Measurements from ENCODE around the gene EIF3L. TPM values are rescaled to one million over a fixed set of nuclear protein-coding genes. Genes with fewer than 3 reads are reported as not detected.

EIF3L gene
- total RNA-seq, 1 donor: 457 TPM

GRCh38 chr22:37843741-37844089, 5.5 kb upstream of the EIF3L start:
- no peak for TF ChIP-seq CTCF (IDR thresholded peaks at IDR 0.05; ENCODE audit: insufficient read depth, low read length)
- H3K4me3 ChIP-seq (ENCODE audit: low read depth, low read length): peak overlapping the region; percentile 79
- DNase-seq (ENCODE audit: low read depth): no peak

GRCh38 chr22:37844904-37845329, 4.3 kb upstream of the EIF3L start:
- TF ChIP-seq CTCF (IDR thresholded peaks at IDR 0.05; ENCODE audit: insufficient read depth, low read length): no peak
- peak overlapping the region; percentile 55 for H3K4me3 ChIP-seq (ENCODE audit: low read depth, low read length)
- DNase-seq (ENCODE audit: low read depth): no peak

GRCh38 chr22:37846433-37846832, 2.8 kb upstream of the EIF3L start:
- DNase-seq (ENCODE audit: low read depth): no peak
- no peak overlapping the region for H3K4me3 ChIP-seq (ENCODE audit: low read depth, low read length)
- no peak for TF ChIP-seq CTCF (IDR thresholded peaks at IDR 0.05; ENCODE audit: insufficient read depth, low read length)

GRCh38 chr22:37848587-37849088, 581 bp upstream of the EIF3L start:
- peak overlapping the region; percentile 80 for H3K4me3 ChIP-seq (ENCODE audit: low read depth, low read length)
- DNase-seq (ENCODE audit: low read depth): peak; percentile 42
- no peak for TF ChIP-seq CTCF (IDR thresholded peaks at IDR 0.05; ENCODE audit: insufficient read depth, low read length)

- no peak for DNase-seq (ENCODE audit: low read depth)
- no peak for TF ChIP-seq CTCF (IDR thresholded peaks at IDR 0.05; ENCODE audit: insufficient read depth, low read length)
- no peak overlapping the region for H3K4me3 ChIP-seq (ENCODE audit: low read depth, low read length)
These were observed 1.6 kb downstream of the EIF3L start for GRCh38 chr22:37850801-37851200.

- H3K4me3 ChIP-seq (ENCODE audit: low read depth, low read length): no peak overlapping the region
- DNase-seq (ENCODE audit: low read depth): no peak
- no peak for TF ChIP-seq CTCF (IDR thresholded peaks at IDR 0.05; ENCODE audit: insufficient read depth, low read length)
These were observed 3.2 kb downstream of the EIF3L start for GRCh38 chr22:37852418-37852817.

GRCh38 chr22:37854946-37855345, 5.7 kb downstream of the EIF3L start:
- H3K4me3 ChIP-seq (ENCODE audit: low read depth, low read length): no peak overlapping the region
- no peak for DNase-seq (ENCODE audit: low read depth)
- no peak for TF ChIP-seq CTCF (IDR thresholded peaks at IDR 0.05; ENCODE audit: insufficient read depth, low read length)

All from fibroblast of the aortic adventitia (primary cell).